GM19099 (cell line): Measurements from ENCODE around the gene CHCT1.

Source experiments
- POLR2A ChIP-seq: IDR thresholded peaks from 3 replicates; pipeline ENCODE4 v1.6.1; 2011; ENCODE audit warnings: low read depth; ENCODE audit not compliant: insufficient read length; ENCODE audit errors: extremely low read depth

Gene CHCT1

DNA sequence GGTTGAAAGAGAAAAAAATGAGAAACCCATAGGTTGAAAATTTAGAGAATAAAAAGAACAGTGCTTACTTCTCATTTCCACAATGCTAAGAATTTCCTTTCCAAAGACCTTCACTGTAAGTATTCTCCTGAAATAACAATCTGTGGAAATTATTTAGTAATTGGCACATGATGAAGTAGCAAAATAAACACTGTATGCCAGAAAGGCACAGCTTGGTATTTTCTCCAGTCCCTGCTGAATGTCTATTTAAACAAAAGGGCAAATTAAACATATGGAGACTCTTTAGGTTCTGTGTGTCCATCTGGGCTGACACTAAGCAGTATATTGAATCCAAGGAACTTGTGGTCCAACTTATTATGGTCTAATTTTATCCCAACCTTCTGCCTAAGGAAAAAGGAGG, 46.1 kb downstream of the CHCT1 start:
- TF ChIP-seq POLR2A, result no peak

DNA sequence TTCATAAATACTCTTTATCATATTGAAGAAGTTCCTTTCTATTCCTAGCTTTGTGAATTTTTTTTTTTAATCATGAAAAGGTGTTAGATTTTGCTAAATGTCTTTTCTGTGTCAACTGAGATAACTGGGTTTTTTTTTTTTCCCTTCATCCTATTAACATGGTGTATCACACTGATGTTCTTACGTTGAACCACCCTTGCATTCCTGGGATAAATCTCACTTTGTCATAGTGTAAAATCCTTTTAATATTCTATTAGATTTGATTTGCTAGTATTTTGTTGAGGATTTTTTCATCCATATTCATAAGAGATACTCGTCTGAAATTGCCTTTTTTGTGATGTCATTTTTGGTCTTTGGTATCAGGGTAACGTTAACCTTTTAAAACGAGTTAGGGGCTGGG, 49.2 kb downstream of the CHCT1 start:
- TF ChIP-seq POLR2A, result no peak

DNA sequence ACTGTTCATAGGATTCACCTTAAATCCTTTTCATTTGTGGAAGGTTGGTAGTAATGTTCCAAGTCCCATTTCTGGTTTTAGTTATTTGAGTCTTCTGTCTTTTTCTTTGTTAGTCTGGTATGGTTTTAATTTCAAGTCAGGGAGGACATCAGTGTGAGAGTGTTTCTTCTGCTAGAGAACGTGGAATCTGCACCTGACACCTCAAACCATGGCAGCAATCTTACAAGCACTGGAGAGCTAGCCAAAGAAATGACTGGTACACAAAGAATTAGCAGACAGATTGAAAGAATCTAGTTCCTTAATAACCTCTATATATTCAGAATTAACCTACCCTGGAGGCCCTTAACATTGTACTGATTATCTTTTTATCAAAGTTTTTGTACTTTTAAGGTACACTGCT, 50.2 kb downstream of the CHCT1 start:
- TF ChIP-seq POLR2A, result no peak

DNA sequence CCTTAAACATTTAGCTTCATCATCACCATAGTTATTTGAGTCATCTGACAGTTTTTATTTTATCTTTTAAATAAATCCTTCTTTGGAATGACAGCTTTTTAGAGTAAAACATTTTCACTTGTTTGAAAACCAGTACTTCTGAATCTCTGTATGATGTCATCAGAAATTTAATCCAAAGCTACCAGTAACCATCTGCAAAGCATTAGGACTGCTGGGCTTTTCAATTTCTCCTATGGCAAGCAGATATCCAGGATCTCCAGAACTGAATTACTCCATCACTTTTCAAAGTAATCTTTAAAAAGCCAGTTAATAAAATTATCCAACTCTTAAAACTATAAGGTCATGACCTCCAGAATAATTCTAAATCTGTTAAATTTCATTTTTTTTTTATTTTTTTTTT, 51.5 kb downstream of the CHCT1 start:
- TF ChIP-seq POLR2A, result no peak
